ENCODE measurements around the gene ZFHX2.
"Not testable (repeated sequence)": the region's sequence is repeated elsewhere in the genome, so short reads cannot be mapped to it uniquely, and the experiment has no call there.

The ZFHX2 gene

DNA sequence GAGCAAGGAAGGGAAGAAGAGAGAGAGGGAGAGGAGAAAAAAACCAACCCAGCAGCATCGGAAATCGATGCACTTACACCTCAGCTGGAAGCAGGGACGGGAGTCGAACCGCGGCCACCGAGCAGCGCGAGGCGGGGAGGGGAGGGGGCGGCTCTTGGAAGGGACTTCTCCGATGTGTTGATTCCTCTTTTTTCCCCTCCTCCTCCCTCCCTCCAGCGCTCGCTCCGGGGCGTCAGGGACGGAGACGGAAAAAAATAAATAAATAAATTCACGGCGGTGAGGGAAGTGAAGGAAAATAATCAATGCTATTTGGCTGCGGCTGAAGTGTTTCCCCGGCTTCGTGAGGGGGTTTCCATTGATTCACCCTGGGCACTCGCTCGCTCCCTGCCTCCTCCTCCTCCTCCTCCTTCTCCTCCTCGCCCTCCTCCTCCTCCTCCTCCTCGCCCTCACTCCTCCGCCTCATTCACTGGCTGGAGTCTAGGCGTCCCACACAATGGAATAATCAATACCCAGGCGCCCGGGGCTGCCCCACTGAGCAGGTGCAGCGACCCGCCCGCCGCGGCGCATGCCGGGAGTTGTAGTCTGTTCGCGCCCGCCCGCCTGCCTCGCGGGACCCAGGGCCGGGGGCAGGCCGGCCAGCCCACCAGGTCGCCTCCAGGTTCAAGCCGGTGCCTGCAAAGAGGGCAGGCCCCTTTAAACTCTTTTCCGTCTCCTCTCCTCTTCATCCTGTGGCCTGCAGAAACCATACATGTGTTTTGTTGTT lies at the start of gene ZFHX2:
Gene ZFHX2, minus strand, starts transcription at position 500 of the 763 bp plus-strand sequence. CDS start 16,440 bp downstream, outside the sequence.
- DNase-seq = peak; percentile 89

DNA sequence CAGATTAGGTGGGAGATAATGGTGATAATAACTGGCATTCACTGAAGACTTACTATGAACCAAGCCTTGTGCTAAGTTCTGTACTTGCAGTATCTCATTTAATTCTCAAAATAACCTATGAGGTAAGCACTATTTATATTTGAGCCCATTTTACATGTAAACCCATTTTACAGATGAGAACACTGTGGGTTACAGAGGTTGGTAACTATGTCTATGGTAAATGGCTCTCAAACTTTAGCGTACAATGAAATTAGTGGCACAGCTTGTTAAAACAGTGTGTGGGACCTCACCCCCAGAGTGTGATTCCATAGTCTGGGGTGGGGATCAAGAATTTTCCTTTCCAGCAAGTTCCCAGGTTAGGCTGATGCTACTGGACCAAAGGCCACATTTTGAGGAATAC lies 49.2 kb upstream of the ZFHX2 start:
- no peak for DNase-seq

- no peak for DNase-seq
Measured at GRCh38 chr14:23600322-23600707, 48.8 kb upstream of the ZFHX2 start.

- DNase-seq = not testable (repeated sequence)
Measured at GRCh38 chr14:23594191-23594590, 42.6 kb upstream of the ZFHX2 start.

DNA sequence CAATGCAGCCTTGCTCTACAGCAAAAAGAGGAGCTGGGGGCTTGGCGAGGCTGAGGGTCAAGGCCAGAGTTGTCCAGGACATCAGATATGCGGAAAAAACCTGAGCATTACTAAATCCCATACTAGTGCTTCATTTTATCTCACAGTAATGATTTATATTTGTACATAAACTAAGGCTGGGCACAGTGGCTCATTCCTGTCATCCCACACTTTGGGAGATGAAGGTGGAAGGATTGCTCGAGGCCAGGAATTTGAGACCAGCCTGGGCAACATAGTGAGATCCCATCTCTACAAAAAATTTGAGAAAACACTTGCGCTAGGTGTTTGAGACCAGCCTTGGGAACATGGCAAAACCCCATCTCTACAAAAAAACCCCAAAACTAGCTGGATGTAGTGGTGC lies 38.6 kb upstream of the ZFHX2 start:
- DNase-seq = no peak

DNA sequence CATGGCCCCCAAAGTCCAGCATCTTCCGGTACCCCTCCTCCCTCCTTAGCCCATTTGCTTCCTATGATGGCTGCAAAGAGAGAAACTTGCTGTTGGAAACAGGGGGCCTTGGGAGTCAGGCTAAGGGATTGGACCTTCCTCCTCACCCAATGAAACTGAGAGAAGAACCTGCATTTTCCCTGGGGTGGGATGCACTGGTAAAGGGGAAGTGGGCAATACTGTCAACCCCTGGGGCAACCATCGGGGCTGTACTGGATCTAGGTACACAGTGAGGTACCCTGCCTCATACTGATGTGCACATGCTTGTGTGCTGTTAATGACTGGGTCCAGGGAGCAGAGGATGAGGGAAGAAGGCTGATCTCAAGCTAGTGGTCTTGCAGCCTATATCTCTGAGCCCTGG lies 38.0 kb upstream of the ZFHX2 start:
- no peak for DNase-seq

DNA sequence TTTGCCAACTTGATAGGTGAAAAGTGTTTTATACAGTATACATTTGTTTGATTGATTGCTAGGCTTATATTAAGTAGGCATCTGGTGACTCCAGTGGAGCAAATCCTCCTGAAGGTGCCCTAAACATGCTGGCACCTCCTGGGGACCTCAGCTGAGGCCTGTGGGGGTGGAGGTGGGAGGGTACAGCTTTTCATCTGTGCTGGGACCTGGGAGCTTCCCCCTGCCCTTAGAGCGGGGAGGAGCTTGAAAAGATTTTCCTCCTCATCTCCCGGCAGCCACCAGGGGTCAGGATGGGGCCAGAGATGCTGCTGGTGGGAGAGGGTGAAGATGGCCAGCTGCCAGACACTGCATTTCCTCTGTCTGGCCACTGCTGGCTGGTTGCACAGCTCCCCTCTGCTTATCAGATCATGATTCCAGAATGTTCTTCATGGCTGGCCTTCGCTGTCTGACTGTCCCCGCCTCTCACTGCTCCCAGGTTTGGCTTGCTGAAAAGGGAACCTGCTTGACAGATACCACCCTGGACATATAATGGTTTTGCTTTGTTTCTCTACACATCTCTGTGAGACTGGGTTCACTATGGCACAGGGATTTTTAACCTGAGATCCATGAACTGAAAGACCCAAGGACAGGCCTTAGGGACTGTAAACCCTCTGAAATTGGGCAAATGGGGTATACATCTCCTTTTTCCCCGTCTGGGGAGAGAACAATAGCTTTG lies 37.5 kb upstream of the ZFHX2 start:
- peak; percentile 87 for DNase-seq

DNA sequence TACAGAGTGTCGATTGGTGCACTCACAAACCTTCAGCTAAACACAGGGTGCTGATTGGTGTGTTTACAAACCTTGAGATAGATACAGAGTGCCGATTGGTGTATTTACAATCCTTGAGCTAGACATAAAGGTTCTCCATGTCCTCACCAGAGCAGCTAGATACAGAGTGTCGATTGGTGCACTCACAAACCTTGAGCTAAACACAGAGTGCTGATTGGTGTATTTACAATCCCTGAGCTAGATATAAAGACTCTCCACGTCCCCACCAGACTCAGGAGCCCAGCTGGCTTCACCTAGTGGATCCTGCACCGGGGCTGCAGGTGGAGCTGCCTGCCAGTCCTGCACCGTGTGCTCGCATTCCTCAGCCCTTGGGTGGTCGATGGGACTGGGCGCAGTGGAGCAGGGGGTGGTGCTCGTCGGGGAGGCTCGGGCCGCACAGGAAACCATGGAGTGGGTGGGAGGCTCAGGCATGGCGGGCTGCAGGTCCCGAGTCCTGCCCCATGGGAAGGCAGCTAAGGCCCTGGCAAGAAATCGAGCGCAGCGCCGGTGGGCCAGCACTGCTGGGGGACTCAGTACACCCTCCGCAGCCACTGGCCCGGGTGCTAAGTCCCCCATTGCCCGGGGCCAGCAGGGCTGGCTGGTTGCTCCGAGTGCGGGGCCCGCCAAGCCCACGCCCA lies 33.1 kb upstream of the ZFHX2 start:
- not testable (repeated sequence) for DNase-seq

DNA sequence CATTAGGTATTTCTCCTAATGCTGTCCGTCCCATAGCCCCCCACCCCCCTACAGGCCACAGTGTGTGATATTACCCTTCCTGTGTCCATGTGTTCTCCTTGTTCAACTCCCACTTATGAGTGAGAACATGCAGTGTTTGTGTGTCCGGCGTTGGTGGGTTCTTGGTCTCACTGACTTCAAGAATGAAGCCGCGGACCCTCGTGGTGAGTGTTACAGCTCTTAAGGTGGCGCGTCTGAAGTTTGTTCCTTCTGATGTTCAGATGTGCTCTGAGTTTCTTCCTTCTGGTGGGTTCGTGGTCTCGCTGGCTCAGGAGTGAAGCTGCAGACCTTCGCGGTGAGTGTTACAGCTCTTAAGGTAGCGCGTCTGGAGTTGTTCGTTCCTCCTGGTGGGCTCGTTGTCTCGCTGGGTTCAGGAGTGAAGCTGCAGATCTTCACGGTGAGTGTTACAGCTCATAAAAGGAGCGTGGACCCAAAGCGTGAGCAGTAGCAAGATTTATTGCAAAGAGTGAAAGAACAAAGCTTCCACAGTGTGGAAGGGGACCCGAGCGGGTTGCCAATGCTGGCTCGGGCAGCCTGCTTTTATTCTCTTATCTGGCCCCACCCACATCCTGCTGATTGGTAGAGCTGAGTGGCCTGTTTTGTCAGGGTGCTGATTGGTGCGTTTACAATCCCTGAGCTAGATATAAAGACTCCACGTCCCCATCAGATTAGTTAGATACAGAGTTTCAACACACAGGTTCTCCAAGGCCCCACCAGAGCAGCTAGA lies 32.4 kb upstream of the ZFHX2 start:
- DNase-seq = not testable (repeated sequence)

DNA sequence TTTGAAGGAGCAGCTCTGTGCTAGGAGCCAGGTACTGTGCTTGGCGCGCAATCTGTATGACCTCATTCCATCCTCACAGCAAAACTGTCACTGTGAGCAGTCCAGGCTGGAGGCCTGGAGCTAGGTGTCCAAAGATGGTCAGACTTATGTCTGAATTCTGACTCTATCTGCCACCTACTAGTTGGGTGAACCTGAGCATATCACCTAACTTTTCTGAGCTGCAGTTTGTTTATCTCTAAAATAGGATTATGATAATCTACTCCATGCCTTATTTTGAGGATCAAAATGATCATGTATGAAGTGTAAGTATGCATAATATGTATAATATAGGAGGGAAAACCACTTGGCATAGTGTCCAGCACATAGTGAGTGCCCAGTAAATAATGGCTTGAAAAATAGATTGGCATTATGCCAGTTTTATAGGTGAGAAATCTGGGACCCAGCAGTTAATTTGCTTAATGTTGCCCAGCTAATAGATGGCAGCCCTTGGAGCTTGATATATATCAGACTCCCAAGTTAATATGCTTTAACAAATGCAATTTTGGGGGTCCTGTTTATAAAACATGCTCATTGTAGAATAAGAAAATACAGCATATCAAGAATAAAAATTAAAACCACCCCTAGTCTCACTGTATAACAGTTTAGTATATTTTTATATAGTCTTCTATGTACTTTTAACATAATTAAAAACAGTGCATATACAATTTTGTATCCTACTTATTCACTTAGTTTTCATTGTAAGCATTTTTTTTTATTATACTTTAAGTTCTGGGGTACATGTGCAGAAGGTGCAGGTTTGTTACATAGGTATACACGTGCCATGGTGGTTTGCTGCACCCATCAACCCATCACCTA lies 31.6 kb upstream of the ZFHX2 start:
- no peak for DNase-seq

DNA sequence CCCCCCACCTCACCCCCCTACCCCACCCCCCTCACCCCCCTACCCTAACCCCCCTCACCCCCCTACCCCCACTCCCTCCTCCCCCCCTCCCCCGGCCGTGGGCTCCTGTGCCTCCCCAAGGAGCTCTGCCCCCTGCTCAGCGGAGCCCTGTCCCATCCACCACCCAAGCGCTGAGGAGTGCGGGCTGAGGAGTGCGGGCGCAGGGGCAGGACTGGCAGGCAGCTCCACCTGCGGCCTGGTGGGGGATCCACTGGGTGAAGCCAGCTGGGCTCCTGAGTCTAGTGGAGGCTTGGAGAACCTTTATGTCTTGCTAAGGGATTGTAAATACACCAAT lies 29.4 kb upstream of the ZFHX2 start:
- DNase-seq = no peak

DNA sequence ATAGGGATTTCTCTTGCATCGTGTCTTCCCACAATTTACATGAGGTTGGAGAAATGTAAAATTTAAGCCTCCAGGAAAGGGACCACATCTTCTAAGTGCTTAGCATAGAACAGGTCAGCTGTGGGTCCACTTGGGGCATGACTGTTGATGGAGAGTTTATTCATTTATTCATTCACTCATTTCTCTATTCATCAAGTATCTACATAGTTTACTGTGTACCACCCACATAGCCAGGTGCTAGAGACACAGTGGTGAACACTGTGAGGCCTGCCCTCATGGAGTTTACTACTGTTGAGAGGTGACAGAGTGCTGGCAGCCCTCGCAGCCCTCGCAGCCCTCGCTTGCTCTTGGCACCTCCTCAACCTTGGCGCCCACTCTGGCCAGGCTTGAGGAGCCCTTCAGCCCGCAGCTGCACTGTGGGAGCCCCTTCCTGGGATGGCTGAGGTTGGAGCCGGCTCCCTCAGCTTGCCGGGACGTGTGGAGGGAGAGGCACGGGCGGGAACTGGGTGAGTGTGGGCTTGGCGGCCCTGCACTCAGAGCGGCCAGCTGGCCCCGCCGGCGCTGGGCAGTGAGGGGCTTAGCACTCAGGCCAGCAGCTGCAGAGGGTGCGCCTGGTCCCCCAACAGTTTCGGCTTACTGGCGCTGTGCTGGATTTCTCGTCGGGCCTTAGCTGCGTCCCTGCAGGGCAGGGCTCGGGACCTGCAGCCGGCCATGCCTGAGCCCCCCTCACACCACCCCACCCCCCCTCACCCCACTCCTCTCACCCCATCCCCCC lies 28.8 kb upstream of the ZFHX2 start:
- DNase-seq = no peak

- no peak for DNase-seq
Measured at GRCh38 chr14:23579739-23580138, 28.2 kb upstream of the ZFHX2 start.

DNA sequence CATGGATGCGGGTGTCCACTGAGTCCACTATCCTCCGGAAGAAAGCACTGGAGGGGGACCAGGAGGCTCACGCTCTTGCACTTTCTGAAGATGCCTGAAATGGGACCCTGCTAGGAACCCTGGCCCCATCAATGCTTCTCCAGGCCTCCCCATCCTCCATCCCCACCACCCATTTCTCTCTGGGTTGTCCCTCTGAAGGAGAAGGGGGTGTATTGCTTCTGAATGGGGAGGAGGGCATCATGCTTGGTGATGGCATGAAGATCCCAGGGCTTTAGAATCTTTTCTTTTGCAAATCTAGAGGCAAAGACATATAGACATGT lies 27.7 kb upstream of the ZFHX2 start:
- DNase-seq = no peak

DNA sequence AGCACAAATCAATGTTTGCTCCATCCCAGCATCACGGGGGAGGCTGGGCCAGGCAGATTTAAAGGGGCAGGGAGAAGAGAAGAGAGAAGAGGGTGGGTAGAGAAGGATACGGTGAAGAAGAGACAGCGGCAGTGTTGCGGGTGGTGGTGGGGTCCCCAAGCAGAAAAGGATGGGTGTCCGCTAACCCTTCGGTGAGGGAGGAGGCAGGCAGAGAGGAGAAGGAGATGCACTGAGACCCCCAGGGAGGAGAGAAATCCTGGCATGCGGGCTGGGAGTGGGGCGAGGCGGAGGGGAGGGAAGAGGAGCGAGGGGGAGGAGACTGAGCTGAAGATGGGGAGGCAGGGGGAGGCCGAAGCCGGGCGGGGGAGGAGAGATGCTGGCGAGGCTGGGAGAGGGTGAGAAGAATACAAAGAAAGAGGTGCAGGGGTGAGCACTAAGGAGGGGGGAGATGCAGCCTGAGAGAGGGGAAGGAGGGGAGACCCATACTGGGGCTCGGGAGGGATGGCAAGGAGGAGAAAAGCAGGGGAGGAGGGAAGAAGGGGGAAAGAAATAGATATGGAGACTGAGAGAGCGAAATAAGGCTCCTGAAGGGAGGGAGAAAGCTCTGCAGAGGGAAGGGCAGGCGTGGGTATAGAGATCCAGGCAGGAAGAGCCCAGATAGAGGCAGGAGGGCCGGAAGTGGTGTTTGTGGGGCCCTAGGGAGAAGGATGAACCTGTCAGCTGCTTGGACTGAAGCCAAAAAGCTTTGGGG lies 27.2 kb upstream of the ZFHX2 start, which contains the start of gene JPH4:
Gene JPH4, minus strand, starts transcription at position 231 of the 751 bp plus-strand sequence. CDS start 1,337 bp downstream, outside the sequence.
- peak; percentile 54 for DNase-seq

DNA sequence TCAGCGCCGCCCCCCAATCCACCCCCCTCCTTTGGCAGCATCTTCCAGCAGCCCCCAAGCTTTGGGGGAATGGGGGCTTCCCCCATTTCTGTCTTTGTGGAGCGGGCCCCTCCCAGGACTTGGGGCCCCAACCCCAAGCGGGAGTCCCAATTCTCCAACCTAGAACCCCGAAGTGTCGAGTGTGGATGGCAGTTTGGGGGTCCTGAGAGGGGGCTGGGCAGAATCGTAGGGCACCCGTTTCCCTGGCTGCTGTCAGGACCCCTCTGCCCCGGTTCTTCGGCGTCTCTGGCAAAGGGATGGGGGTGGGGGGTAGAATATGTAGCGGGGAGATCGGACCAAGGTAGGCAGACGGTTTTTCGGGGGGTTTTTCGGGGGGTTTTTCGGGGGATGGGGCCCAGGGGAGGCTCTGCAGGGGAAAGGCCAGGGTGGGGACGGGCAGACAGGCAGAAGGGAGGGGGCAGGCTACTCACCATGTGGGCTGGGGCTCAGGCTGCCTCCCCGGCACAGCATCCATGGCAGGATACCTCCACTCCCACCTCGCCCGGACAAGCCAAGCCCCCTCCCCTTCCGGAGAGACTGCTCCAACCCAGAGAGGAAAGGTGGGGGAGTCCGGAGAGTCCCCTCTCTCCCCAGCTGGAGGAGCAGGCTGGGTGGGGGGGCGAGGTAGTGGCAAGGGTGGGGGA lies 26.3 kb upstream of the ZFHX2 start:
- no peak for DNase-seq

DNA sequence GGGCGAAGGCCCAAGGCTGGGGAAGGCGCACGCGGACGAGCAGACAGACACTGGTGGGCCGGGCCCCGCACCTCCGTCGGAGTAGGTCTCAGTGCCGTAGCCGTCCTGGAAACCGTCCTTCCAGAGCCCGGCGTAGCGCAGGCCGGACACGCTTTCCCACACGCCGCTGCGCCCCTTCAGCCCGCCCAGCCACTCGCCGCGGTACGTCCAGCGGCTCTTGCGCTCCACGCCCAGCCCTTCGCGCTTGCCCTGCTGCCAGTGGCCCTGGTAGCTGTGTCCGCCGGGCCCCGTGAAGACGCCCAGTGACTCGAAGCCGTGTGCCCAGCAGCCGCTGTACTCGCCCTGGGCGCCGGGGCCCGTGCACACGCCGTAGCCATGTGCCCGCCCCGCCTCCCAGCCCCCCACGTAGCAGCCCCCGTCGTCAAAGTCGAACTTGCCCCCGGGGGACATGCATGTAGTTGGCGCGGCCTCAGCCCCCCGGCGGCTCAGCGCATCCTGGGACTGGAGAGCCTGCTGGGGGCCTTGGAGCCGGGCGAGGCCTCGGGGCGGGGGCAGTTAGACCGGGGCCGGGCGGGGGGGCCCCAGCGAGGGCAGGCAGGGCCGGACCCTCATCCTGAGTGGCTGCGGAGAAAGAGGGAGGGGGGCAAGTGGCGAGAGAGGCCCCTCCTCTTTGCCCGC lies 25.6 kb upstream of the ZFHX2 start:
- DNase-seq = no peak

DNA sequence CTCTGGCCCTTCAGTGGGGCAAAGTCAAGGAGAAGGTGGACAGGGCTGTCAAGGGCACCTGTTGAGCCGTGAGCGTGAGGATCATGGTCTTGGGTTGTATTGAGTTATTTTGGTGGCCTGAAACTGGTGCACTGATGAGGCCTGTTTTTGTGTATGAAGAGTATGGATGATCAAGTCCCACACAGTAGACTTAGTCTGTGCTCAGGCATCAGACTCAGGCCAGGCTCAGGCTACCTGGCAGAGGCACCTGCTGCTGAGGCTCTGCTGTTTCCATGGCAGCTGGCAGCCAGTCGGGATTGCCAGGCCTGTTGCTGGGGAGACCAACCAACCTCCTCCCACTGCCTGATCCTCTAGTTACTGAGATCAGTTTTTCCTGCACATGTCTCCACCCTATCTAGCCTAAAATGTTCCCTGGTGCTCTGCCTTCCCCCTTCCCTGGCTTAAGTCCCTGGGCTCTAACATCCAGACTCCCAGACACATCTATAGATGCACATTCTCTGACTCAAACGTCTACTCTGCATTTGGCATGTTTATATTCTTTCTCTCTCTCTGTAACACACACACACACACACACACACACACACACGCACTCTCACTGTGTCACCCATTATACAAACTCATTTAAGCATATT lies 21.9 kb upstream of the ZFHX2 start:
- peak; percentile 56 for DNase-seq

GRCh38 chr14:23572836-23573235 lies 21.3 kb upstream of the ZFHX2 start:
- no peak for DNase-seq
